GM23338 (cell line): ENCODE data around the gene STK24. TPM values are rescaled to one million over a fixed set of nuclear protein-coding genes. Genes with fewer than 3 reads are reported as not detected.

Experiments
- ATAC-seq: fragments of 200-7000 bp; cut with Tn5 transposase; 3 replicates; pipeline ENCODE4 v1.9.1; 2020
- DNase-seq: peaks from one replicate; pipeline ENCODE4 v3.0.0-alpha.2; 2015; ENCODE audit warnings: low spot score
- H2AFZ ChIP-seq: fragments of 200-600 bp; sonication (generic); 2 replicates; pipeline ENCODE4 v1.8.0; 2016; ENCODE audit warnings: antibody characterized with exemption, mild to moderate bottlenecking, moderate library complexity
- H3F3A ChIP-seq: fragments of 200-600 bp; sonication (generic); replicated peaks from 2 replicates; pipeline ENCODE4 v1.8.0; 2017; ENCODE audit warnings: antibody characterized with exemption, mixed run types, low read depth
- H3K27ac ChIP-seq: fragments of 200-600 bp; sonication (generic); 2 replicates; pipeline ENCODE4 v1.6.1; 2016; ENCODE audit warnings: low read depth
- H3K27me3 ChIP-seq: fragments of 200-600 bp; sonication (generic); 2 replicates; pipeline ENCODE4 v1.8.0; 2016; ENCODE audit warnings: mild to moderate bottlenecking, mixed run types, moderate library complexity; ENCODE audit not compliant: insufficient read depth
- H3K36me3 ChIP-seq: fragments of 200-600 bp; sonication (generic); 2 replicates; pipeline ENCODE4 v1.8.0; 2016; ENCODE audit warnings: mild to moderate bottlenecking; ENCODE audit not compliant: insufficient read depth
- H3K4me1 ChIP-seq: fragments of 200-600 bp; sonication (generic); 2 replicates; pipeline ENCODE4 v1.8.0; 2016; ENCODE audit warnings: mild to moderate bottlenecking, moderate library complexity; ENCODE audit not compliant: insufficient read depth
- H3K4me2 ChIP-seq: fragments of 200-600 bp; sonication (generic); 2 replicates; pipeline ENCODE4 v1.7.1; 2017; ENCODE audit warnings: mixed run types
- H3K4me3 ChIP-seq: fragments of 200-600 bp; sonication (generic); 2 replicates; pipeline ENCODE4 v1.6.1; 2016; ENCODE audit warnings: mixed run types
- H3K79me2 ChIP-seq: fragments of 200-600 bp; sonication (generic); replicated peaks from 2 replicates; pipeline ENCODE4 v1.8.0; 2017; ENCODE audit warnings: mild to moderate bottlenecking; ENCODE audit not compliant: insufficient read depth
- H3K9me2 ChIP-seq: fragments of 200-600 bp; sonication (generic); 2 replicates; pipeline ENCODE4 v1.8.0; 2017; ENCODE audit not compliant: insufficient read depth
- H4K20me1 ChIP-seq: fragments of 200-600 bp; sonication (generic); replicated peaks from 2 replicates; pipeline ENCODE4 v1.8.0; 2017; ENCODE audit warnings: mild to moderate bottlenecking; ENCODE audit not compliant: insufficient read depth
- H3K27ac Mint-ChIP-seq: 2 replicates; pipeline ENCODE4 v1.8.0; 2020; ENCODE audit warnings: inconsistent platforms, mild to moderate bottlenecking, moderate library complexity, mixed read lengths
- H3K27me3 Mint-ChIP-seq: 3 replicates; pipeline ENCODE4 v1.8.0; 2022; ENCODE audit warnings: low read depth, mild to moderate bottlenecking, moderate library complexity, mixed read lengths, inconsistent platforms; ENCODE audit not compliant: insufficient read depth, poor library complexity
- H3K36me3 Mint-ChIP-seq: 3 replicates; pipeline ENCODE4 v1.8.0; 2021; ENCODE audit warnings: low read depth, mild to moderate bottlenecking, inconsistent platforms, moderate library complexity, mixed read lengths
- H3K4me1 Mint-ChIP-seq: 3 replicates; pipeline ENCODE4 v1.8.0; 2020; ENCODE audit warnings: mild to moderate bottlenecking, inconsistent platforms, mixed read lengths
- H3K4me3 Mint-ChIP-seq: 3 replicates; pipeline ENCODE4 v1.8.0; 2021; ENCODE audit warnings: moderate library complexity, mild to moderate bottlenecking, inconsistent platforms, mixed read lengths
- H3K9me3 Mint-ChIP-seq: 3 replicates; pipeline ENCODE4 v1.8.0; 2020; ENCODE audit warnings: moderate library complexity, mild to moderate bottlenecking, inconsistent platforms, mixed read lengths
- CREB1 ChIP-seq: fragments of 250-450 bp; sonication (Bioruptor Pico); IDR thresholded peaks from 2 replicates; pipeline ENCODE4 v1.5.0; 2020; ENCODE audit warnings: low read depth, mild to moderate bottlenecking, moderate library complexity
- EZH2phosphoT487 ChIP-seq: fragments of 200-600 bp; sonication (generic); IDR thresholded peaks from one replicate; pipeline ENCODE4 v1.8.1; 2018; ENCODE audit warnings: antibody characterized with exemption; ENCODE audit not compliant: unreplicated experiment
- NANOG ChIP-seq: IDR thresholded peaks from 2 replicates; pipeline ENCODE4 v1.6.1; 2016; ENCODE audit warnings: antibody characterized with exemption, borderline replicate concordance
- POLR2AphosphoS5 ChIP-seq: IDR thresholded peaks from 2 replicates; pipeline ENCODE4 v1.6.1; 2016; ENCODE audit warnings: antibody characterized with exemption, low read depth
- STAT1 ChIP-seq: IDR thresholded peaks from one replicate; pipeline ENCODE4 v1.6.1; 2016; ENCODE audit warnings: antibody characterized with exemption; ENCODE audit not compliant: unreplicated experiment
- ZNF331 ChIP-seq: fragments of 250-450 bp; sonication (Bioruptor Pico); IDR thresholded peaks from 2 replicates; pipeline ENCODE4 v1.5.0; 2020; ENCODE audit warnings: low read depth, mild to moderate bottlenecking, moderate library complexity
- polyA plus RNA-seq: library from polyadenylated mRNA; unstranded; fragments of >200 nt; fragmentation: Nextera tagmentation; extraction: Ambion mirVana; gene quantifications from 2 replicates; pipeline ENCODE4 v1.2.1, GENCODE V29; 2016
- total RNA-seq: library from RNA; depleted of rRNA; stranded (reverse); fragments of >200 nt; shearing (Covaris generic); gene quantifications from 2 replicates; pipeline ENCODE4 v1.2.3, GENCODE V29; 2014
- TF ChIP-seq, protein P1 (sequence below), 2 experiments: fragments of 200-600 bp in 1 of 2; sonication (generic) in 1 of 2; conservative IDR thresholded peaks; 2 replicates each; pipeline versions ENCODE4 v1.5.1 to v1.6.1; 2016 to 2017; ENCODE audit warnings: antibody characterized with exemption in 2 of 2, low read depth in 2 of 2, mild to moderate bottlenecking in 2 of 2, moderate library complexity in 1 of 2
- TF ChIP-seq, protein P2 (sequence below): IDR thresholded peaks from 2 replicates; pipeline ENCODE4 v1.6.1; 2016; ENCODE audit warnings: antibody characterized with exemption

The STK24 gene
- total and polyA plus RNA-seq, 2 experiments from 2014 or later, result 56.5 to 144 TPM

DNA sequence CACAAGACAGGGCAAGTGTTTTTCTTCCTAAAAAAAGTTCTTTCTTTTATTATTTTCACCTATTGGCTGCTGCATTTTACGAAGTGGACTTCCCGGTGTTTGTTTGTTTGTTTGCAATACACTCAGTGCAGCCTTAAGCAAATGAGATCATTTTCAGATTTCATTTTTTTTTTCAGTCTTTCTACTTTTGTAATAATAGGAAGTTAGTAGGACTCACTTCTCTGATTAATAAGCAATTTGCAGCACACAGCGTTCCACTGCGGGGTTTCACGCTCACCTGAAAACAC lies 128.3 kb downstream of the STK24 start:
- H4K20me1 ChIP-seq, result no peaks in the 10 kb centered on the region; the same call in 1 of the 2 replicates
- peaks cover 31% of the 10 kb centered on the region for H3K4me1 ChIP-seq
- TF ChIP-seq NANOG, result no peak
- TF ChIP-seq, protein P1, sequence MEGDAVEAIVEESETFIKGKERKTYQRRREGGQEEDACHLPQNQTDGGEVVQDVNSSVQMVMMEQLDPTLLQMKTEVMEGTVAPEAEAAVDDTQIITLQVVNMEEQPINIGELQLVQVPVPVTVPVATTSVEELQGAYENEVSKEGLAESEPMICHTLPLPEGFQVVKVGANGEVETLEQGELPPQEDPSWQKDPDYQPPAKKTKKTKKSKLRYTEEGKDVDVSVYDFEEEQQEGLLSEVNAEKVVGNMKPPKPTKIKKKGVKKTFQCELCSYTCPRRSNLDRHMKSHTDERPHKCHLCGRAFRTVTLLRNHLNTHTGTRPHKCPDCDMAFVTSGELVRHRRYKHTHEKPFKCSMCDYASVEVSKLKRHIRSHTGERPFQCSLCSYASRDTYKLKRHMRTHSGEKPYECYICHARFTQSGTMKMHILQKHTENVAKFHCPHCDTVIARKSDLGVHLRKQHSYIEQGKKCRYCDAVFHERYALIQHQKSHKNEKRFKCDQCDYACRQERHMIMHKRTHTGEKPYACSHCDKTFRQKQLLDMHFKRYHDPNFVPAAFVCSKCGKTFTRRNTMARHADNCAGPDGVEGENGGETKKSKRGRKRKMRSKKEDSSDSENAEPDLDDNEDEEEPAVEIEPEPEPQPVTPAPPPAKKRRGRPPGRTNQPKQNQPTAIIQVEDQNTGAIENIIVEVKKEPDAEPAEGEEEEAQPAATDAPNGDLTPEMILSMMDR (conservative IDR thresholded peaks at IDR 0.05; ENCODE audit: low read depth in 2 of 2), result 0 out of 4 replicates have a peak, but pooled peaks of 1 of the 2 experiments have one; percentile 4
- no peak for TF ChIP-seq STAT1
- no peak for TF ChIP-seq EZH2phosphoT487
- peaks cover 17% of the 10 kb centered on the region; the same call in 1 of the 2 replicates for H3K36me3 ChIP-seq
- peaks cover 7% of the 10 kb centered on the region; the same call in 1 of the 2 replicates for H3K79me2 ChIP-seq
- no peaks in the 10 kb centered on the region for H3K9me2 ChIP-seq
- H3K9me3 Mint-ChIP-seq, result no peaks in the 10 kb centered on the region; the same call in 1 of the 3 replicates
- no peak for DNase-seq
- peaks cover 37% of the 10 kb centered on the region for H3K27me3 Mint-ChIP-seq
- peaks cover 7% of the 10 kb centered on the region; the same call in 1 of the 2 replicates for H3F3A ChIP-seq
- no peaks in the 10 kb centered on the region for H3K27me3 ChIP-seq
- no peak overlapping the region for H2AFZ ChIP-seq
- H3K4me3 Mint-ChIP-seq, result no peak overlapping the region
- peaks cover 50% of the 10 kb centered on the region for H3K36me3 Mint-ChIP-seq
- peak overlapping the region; percentile 87; the same call in 1 of the 2 replicates for H3K27ac ChIP-seq
- H3K4me2 ChIP-seq, result no peak overlapping the region
- H3K4me3 ChIP-seq, result no peak overlapping the region
- H3K4me1 Mint-ChIP-seq, result peaks cover 44% of the 10 kb centered on the region
- no peak for ATAC-seq
- H3K27ac Mint-ChIP-seq, result no peak overlapping the region

DNA sequence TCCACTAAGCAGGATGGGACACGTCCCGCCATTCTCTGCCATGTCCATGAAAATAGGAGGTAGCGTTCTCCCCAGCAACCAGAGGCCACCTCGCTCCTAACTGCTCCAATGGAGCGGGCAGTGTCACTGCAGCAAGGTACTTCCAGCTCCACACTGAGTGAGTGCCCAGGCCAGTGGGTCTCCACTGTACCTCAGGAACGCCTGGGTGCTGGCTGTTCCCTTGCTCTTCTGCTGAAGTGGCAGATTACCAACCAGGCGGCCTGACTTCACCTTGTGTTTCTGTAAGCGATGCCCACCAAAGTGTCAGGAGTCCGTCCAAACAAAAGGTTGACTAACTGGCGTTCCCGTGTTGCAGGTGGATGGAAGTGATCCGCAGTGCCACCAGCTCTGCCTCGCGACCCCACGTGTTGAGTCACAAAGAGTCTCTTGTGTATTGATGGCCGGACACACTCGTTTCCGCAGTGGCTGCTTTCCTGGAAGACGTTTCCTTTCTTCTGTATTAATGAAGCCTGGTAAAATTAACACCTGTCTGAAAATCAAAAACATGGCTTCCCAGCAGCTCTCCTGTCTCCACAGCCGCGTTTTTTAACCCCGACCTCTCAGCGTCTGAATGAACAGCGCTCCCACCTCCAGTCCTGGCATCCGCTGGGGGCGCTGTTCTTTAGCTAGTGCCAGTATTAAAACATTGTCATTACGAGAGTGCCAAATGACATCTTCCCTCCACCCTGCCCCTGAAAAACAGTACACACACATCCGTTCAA lies 128.8 kb downstream of the STK24 start:
- Histone ChIP-seq H3K4me2 (no peak overlapping the region), H3K9me2 (no peaks in the 10 kb centered on the region), H3K36me3 (peaks cover 16% of the 10 kb centered on the region; the same call in 1 of the 2 replicates), H3K27me3 (no peaks in the 10 kb centered on the region), H3F3A (peaks cover 7% of the 10 kb centered on the region; the same call in 1 of the 2 replicates), H3K4me3 (no peak overlapping the region), H3K27ac (no peak overlapping the region), H3K79me2 (peaks cover 7% of the 10 kb centered on the region; the same call in 1 of the 2 replicates), H3K4me1 (peaks cover 31% of the 10 kb centered on the region), H2AFZ (no peak overlapping the region), H4K20me1 (no peaks in the 10 kb centered on the region; the same call in 1 of the 2 replicates)
- no peaks in the 10 kb centered on the region; the same call in 1 of the 3 replicates for H3K9me3 Mint-ChIP-seq
- TF ChIP-seq POLR2AphosphoS5 (no peak), ZNF331 (no peak), CREB1 (CRISPR knock-in tag) (peak; percentile 38)
- TF ChIP-seq, protein P2, sequence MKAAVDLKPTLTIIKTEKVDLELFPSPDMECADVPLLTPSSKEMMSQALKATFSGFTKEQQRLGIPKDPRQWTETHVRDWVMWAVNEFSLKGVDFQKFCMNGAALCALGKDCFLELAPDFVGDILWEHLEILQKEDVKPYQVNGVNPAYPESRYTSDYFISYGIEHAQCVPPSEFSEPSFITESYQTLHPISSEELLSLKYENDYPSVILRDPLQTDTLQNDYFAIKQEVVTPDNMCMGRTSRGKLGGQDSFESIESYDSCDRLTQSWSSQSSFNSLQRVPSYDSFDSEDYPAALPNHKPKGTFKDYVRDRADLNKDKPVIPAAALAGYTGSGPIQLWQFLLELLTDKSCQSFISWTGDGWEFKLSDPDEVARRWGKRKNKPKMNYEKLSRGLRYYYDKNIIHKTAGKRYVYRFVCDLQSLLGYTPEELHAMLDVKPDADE, result no peak
- TF ChIP-seq, protein P1 (conservative IDR thresholded peaks at IDR 0.05; ENCODE audit: low read depth in 2 of 2), result peak; percentile 86 to 92
- peaks cover 44% of the 10 kb centered on the region for H3K4me1 Mint-ChIP-seq
- H3K27me3 Mint-ChIP-seq, result peaks cover 38% of the 10 kb centered on the region
- no peak overlapping the region for H3K4me3 Mint-ChIP-seq
- H3K27ac Mint-ChIP-seq, result peak overlapping the region; percentile 42
- ATAC-seq (peak; percentile 22), DNase-seq (peak; percentile 95)
- H3K36me3 Mint-ChIP-seq, result peaks cover 49% of the 10 kb centered on the region
